B cell (primary cell): ENCODE results near the gene MIPEP.

Source experiments
- EZH2 ChIP-seq: IDR thresholded peaks from 2 replicates; pipeline ENCODE4 v1.6.1; 2012; ENCODE audit warnings: borderline replicate concordance, low read depth, mild to moderate bottlenecking, moderate library complexity, low read length; ENCODE audit not compliant: insufficient read depth, poor library complexity, severe bottlenecking
- TF ChIP-seq, protein P1 (sequence below): fragments of 200-600 bp; IDR thresholded peaks from one replicate; pipeline ENCODE4 v1.8.0; 2022; ENCODE audit warnings: antibody characterized with exemption, mild to moderate bottlenecking

DNA sequence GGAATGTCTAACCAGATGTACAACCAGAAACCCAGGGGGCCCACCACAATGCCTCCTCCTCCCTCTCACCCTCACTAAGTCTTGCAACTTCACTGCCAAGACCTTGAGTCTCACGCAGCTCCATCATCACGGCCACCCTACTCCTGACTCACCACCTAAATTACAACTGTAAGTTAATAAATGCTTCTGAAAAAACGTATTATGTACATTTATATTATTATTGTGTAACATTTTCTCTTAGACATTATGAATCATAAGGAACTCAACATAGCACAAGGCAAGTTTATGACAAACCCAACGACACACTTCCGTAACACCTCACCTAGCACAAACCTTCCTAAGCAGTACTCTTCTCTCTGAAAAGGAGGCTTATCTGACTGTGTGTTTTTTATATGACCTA lies 20.7 kb downstream of the MIPEP start:
- TF ChIP-seq, protein P1, sequence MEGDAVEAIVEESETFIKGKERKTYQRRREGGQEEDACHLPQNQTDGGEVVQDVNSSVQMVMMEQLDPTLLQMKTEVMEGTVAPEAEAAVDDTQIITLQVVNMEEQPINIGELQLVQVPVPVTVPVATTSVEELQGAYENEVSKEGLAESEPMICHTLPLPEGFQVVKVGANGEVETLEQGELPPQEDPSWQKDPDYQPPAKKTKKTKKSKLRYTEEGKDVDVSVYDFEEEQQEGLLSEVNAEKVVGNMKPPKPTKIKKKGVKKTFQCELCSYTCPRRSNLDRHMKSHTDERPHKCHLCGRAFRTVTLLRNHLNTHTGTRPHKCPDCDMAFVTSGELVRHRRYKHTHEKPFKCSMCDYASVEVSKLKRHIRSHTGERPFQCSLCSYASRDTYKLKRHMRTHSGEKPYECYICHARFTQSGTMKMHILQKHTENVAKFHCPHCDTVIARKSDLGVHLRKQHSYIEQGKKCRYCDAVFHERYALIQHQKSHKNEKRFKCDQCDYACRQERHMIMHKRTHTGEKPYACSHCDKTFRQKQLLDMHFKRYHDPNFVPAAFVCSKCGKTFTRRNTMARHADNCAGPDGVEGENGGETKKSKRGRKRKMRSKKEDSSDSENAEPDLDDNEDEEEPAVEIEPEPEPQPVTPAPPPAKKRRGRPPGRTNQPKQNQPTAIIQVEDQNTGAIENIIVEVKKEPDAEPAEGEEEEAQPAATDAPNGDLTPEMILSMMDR, result no peak
- no peak for TF ChIP-seq EZH2
